GM18507 (cell line): ENCODE data around the gene HEY2.

Experiments used
- DNase-seq: peaks from one replicate; pipeline ENCODE4 v3.0.0; 2011; ENCODE audit warnings: low read depth; ENCODE audit not compliant: insufficient read length; ENCODE audit errors: extremely low spot score
- FAIRE-seq: peaks from 2 replicates; lab custom pipeline; 2011; peaks lifted over from hg19 to GRCh38; lab: Jason Lieb, UNC

HEY2 gene

GRCh38 chr6:125742464-125743120, 6.8 kb upstream of the HEY2 start:
- DNase-seq = no peak
- FAIRE-seq = peak; percentile 35

GRCh38 chr6:125743604-125744003, 5.8 kb upstream of the HEY2 start:
- FAIRE-seq (no peak), DNase-seq (no peak)

GRCh38 chr6:125745281-125746018, 4.0 kb upstream of the HEY2 start:
- DNase-seq = no peak
- no peak for FAIRE-seq

- FAIRE-seq = peak; percentile 29
- no peak for DNase-seq
These were observed 3.4 kb upstream of the HEY2 start for GRCh38 chr6:125746019-125746414.

- FAIRE-seq (peak; percentile 89), DNase-seq (no peak)
These were observed 2.5 kb upstream of the HEY2 start for GRCh38 chr6:125746731-125747588.

GRCh38 chr6:125747589-125748405, 1.6 kb upstream of the HEY2 start:
- DNase-seq = no peak
- no peak for FAIRE-seq

GRCh38 chr6:125748406-125749172, 843 bp upstream of the HEY2 start:
- peak; percentile 35 for FAIRE-seq
- DNase-seq = no peak

- DNase-seq (no peak), FAIRE-seq (no peak)
These were observed 646 bp downstream of the HEY2 start for GRCh38 chr6:125749865-125750691.

GRCh38 chr6:125750692-125751333, 1.4 kb downstream of the HEY2 start:
- FAIRE-seq (no peak), DNase-seq (no peak)

GRCh38 chr6:125751334-125751916, 2.0 kb downstream of the HEY2 start:
- FAIRE-seq (no peak), DNase-seq (no peak)

- DNase-seq (no peak), FAIRE-seq (no peak)
These were observed 3.3 kb downstream of the HEY2 start for GRCh38 chr6:125752773-125753172.

- FAIRE-seq = peak; percentile 51
- DNase-seq = no peak
These were observed 3.9 kb downstream of the HEY2 start for GRCh38 chr6:125753218-125753936.

- FAIRE-seq = no peak
- DNase-seq = no peak
These were observed 4.5 kb downstream of the HEY2 start for GRCh38 chr6:125753937-125754259.

GRCh38 chr6:125754566-125754965, 5.1 kb downstream of the HEY2 start:
- DNase-seq (no peak), FAIRE-seq (no peak)

- DNase-seq = no peak
- no peak for FAIRE-seq
These were observed 9.9 kb downstream of the HEY2 start for GRCh38 chr6:125759184-125759902.

GRCh38 chr6:125759959-125760457, 10.6 kb downstream of the HEY2 start:
- FAIRE-seq = no peak
- DNase-seq = no peak
